GM18868 (cell line): ENCODE measurements around the gene AUTS2.

Experiments used
- ATAC-seq: cut with Tn5 transposase; IDR thresholded peaks from one replicate; pipeline ENCODE4 v1.9.1; 2021; ENCODE audit warnings: mild to moderate bottlenecking, moderate library complexity; ENCODE audit not compliant: unreplicated experiment

The AUTS2 gene

GRCh38 chr7:69622960-69623359 lies 24.7 kb downstream of the AUTS2 start:
- peak; percentile 76 for ATAC-seq

DNA sequence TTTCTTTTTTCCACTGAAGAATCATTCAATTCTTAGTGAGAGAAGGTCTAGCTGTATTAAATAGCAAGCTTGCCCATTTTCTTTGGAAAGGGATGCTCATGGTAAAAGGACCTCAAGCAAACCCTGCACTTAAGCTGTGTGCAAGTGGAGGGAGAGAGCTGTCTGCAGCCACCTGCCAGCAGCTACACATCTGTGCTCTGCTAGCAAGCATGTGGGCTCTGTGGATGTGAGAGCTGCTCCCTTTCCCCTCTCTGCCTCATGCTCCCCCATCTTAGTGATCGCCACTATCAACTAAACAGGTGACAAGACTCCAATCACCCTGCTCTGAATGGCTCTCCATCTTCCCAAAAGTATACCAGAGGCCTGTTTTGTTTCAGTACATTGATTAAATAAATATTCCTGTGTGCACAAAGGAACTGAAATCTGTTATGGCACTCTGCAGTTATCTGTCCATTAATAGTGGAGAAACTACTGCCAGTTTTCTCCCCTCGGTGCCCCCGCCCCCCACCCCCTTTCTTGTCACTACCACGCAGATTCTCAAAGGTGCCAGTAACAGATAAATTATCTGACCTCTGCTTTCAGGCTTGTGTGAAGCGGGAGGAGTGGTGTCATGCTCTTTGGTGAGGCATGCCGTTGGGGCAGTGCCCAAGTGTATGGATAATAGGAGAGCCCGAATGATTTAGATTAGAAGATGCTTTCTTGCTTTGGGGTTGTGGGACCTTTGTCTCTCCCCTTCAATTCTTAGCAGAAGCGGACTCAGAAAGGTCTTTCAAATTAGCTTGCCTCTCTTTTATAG lies 26.4 kb downstream of the AUTS2 start:
- ATAC-seq = no peak

GRCh38 chr7:69625238-69625637 lies 27.0 kb downstream of the AUTS2 start:
- ATAC-seq = no peak

- no peak for ATAC-seq
Observed at GRCh38 chr7:69625798-69626197, 27.5 kb downstream of the AUTS2 start.

DNA sequence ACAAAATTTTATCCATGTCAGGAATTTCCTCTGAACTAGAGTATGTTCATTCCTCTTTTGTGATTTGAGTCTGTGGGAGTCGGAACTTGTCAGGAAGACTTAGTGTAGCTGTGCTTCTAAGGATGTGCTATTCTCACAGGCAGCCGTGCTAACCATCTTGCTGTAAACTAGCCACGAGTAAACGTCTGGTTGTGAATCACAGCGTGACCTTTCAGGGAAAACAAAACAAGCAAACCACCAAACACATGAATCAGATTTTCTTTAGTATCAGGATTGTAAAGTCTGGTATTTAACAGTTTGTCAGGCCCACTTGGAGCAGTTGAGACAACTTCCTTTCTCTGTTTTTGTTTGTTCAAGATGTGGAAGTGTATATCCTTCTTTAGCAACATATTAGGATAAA lies 32.0 kb downstream of the AUTS2 start:
- no peak for ATAC-seq

GRCh38 chr7:69631131-69631530 lies 32.9 kb downstream of the AUTS2 start:
- ATAC-seq = no peak

DNA sequence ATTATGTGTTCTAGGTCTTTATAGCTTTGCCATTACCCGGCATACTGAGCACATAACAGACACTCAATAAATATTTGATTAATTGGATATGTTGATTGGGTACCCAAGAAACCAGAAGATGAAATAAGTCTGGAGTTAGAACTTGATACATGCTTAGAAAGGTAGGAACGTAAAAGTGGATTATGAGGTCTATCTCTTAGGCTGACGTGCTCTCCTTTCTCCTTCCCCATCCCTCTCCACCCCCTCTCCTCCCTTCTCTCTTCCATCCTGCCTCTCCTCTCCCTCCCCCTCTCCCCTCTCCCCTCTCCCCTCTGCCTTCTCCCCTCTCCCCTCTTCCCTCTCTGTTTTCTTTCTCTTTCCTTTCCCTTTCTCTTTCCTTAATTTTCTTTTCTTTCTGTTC lies 34.0 kb downstream of the AUTS2 start:
- no peak for ATAC-seq

GRCh38 chr7:69633122-69633831 lies 35.0 kb downstream of the AUTS2 start:
- no peak for ATAC-seq

DNA sequence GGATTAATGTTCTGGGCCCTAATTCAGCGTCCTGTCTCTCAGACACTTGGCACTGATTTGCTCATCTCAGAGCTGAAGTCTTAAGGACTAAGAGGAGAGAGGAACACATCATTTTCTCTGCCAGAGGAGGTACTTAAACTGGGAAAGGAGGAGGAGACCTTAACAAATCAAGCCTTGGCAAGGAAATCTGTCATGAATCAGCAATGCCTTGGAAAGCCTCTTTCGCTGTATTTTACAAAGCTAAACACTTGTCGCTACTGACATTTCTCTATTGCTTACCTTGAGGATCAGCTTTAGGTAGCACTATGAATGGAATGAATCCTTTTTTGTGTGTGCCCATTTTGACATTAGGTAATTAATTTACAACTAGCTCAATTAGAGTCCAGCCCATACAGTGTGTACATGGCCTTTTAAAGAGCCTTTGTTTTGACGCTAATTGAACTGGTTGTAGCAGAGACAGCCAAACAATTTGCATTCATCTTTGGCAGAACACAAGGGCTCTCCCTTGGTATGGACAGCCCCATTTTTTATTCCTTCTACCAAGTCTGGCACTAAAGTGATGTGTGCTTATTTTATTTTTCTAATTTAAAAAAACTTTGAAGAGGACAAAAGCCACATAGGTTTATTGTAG lies 37.4 kb downstream of the AUTS2 start:
- no peak for ATAC-seq

GRCh38 chr7:69638674-69639073 lies 40.4 kb downstream of the AUTS2 start:
- ATAC-seq = no peak

DNA sequence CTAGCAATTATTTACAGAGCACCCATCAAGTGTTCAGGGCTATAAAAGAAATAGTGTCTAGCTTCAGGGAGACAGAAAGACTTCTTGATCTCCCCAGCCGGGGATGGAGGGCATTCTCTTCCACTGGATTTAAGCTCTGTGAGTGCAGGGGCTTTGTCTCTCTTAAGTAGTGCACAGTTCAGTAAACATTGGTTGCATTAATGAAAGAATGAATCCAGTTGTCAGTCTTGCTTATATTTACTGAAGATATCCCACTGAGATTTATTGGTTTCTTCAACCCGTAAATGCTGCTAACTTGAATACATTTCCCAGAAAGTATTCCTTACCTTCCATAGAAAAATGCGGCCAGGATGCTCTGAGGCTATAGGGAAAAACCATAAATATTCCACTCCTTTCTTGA lies 41.9 kb downstream of the AUTS2 start:
- no peak for ATAC-seq

GRCh38 chr7:69640925-69641594 lies 42.8 kb downstream of the AUTS2 start:
- ATAC-seq = no peak

- ATAC-seq = no peak
Observed at GRCh38 chr7:69643265-69643664, 45.0 kb downstream of the AUTS2 start.

- ATAC-seq = no peak
Observed at GRCh38 chr7:69643708-69644445, 45.6 kb downstream of the AUTS2 start.

DNA sequence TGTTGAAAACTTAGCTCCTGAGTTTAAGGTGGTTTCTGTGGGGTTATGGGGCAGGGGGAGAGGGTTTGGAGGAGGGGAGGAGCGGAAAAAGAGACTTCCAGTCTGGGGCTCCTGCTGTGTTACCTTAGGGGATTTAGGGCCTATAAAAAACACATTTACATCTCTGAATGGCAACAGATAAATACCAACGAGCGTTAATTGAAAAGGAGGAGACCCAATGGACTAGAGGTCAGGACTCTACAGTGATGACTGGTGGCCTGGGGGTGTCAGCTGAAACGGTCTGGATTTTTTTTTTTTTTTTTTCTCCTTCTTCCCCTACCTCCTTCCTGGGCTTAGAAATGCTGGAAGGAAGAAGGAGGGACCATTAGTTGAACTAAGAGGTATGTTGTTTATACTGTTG lies 47.4 kb downstream of the AUTS2 start:
- no peak for ATAC-seq

- ATAC-seq = peak; percentile 80
Observed at GRCh38 chr7:69651101-69651590, 52.9 kb downstream of the AUTS2 start.

DNA sequence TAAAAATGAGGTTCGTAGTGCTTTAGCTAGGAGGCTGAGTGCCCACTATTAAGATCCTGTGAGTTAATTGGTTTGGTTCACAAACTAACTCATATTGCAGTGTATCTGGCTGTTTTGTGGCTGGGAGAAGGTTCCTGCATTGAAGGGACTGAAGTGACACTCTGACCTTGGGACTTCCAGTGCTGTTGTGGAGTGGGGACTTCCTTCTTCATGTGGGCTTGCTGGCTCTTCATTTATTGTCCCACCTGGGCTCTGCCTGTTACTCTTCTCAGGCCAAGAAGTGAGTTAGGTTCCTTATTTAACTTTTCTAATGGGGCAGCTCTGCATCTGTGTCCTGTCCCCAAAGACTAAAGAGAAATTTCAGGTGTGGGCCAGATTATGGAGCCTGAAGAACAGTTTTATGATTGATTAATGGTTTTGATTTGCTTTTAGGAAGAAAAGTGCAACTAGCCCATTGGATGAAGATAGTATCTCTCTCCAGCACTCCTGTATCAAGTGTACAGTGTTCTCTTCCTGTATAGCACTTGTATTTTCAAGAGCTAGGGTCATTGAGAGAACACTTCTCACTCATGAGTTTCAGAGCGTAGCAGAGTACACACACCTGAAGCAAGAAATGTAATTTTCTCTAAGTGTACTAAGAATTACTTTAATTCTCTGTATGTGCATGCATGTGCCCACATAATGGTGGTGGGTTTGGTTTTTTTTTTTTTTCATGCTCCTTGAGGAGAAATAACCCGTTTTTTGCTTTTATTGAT lies 54.8 kb downstream of the AUTS2 start:
- peak; percentile 51 for ATAC-seq

DNA sequence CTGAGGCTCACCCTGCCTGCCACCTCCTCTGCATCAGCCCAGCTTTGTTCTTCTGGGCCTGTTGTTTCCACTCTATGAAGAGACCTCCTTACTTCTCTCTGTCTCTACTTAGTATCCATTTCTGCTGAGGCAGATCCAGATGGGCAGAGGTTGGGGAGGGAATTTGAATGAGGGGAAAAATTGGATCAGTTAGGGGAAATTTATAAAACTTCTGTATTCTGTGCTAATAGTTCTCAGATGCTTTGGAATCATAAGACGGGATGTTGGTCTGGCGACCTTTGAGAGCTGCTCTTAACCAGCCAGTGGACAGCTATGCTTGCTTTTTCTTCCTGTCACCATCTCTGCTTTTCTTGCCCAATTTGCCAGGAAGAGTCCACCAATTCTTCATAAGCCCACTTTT lies 55.5 kb downstream of the AUTS2 start:
- no peak for ATAC-seq

- peak; percentile 27 for ATAC-seq
Observed at GRCh38 chr7:69654381-69654780, 56.1 kb downstream of the AUTS2 start.
